HG02884 (cell line): ENCODE results near the gene FIBP.
A peak's percentile ranks its signal among the peaks of the same experiment; 100 is the strongest.

ENCODE experiments used
- ATAC-seq: cut with Tn5 transposase; IDR thresholded peaks from one replicate; pipeline ENCODE4 v1.9.1; 2021; ENCODE audit warnings: mild to moderate bottlenecking, moderate library complexity; ENCODE audit not compliant: unreplicated experiment

The FIBP gene

DNA sequence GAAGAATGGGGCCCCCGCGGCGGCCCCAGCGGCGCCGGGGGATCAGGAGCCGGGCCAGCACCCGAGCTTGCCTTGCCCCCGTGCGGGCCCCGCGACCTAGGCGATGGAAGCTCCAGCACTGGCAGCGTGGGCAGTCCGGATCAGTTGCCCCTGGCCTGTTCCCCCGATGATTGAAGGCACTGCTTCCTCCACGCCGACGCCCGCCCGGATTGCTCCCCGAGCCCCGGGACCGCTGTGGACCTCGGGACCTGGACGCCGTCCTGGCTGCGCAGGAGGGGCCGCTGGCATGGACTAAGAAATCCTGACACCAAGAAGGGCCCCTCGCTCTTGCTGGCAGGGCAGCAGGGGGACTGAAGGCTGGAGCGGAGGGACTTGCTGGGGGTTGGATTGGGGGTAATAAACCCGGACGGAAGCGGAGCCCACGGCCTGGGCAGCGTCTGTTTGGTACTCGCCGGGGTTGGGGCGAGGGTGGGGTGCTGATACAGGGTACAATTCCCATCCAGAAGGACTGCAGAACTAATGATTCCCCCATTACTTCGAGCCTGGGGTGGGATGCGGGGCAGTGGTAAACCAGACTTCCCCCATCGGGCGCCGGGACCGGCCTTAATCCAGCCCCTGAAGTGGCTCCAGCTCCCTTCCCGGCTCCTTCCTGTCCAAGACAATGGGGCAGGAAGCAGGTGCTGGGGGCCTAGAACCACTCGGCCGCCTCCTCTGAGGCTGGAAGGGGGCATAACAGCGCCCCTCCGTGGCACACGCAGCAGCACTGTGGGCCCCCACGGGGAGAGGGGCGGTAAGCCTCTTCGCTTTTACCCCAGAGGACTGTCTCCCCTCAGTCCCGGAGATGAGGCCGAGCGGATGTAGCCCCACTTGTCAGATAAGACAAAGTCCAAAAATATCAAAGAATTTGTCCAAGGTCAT lies 3.2 kb upstream of the FIBP start:
- ATAC-seq: no peak

DNA sequence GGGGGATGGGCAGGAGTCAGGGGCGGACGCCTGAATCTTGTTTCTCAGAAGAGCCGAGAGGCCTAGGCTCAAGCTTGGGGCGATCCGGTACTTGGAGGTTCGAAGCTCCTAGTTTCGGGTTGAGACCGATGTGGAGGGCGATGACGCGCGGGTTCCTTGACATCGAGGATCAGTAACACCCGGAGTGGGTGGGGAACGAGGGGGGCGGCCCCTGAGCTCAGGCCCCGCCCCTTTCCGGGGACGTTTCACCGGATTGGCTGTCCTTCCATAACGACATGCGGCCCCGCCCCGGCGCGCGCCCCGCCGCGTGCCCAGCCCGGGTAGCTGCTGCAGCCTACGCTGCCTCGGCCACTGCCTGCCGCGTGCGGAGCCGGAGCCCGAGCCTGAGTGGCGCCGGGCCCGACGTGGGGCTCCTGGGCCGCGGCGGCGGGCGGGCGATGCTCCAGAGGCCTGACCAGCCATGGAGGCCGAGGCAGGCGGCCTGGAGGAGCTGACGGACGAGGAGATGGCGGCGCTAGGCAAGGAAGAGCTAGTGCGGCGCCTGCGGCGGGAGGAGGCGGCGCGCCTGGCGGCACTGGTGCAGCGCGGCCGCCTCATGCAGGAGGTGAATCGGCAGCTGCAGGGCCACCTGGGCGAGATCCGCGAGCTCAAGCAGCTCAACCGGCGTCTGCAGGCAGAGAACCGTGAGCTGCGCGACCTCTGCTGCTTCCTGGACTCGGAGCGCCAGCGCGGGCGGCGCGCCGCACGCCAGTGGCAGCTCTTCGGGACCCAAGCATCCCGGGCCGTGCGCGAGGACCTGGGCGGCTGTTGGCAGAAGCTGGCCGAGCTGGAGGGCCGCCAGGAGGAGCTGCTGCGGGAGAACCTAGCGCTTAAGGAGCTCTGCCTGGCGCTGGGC lies 2.3 kb upstream of the FIBP start, which contains the start of gene CCDC85B:
Gene CCDC85B (plus strand): TSS at position 350 of the 895 bp plus-strand sequence. CDS start 111 bp downstream, at position 461.
- peak; percentile 46 for ATAC-seq

DNA sequence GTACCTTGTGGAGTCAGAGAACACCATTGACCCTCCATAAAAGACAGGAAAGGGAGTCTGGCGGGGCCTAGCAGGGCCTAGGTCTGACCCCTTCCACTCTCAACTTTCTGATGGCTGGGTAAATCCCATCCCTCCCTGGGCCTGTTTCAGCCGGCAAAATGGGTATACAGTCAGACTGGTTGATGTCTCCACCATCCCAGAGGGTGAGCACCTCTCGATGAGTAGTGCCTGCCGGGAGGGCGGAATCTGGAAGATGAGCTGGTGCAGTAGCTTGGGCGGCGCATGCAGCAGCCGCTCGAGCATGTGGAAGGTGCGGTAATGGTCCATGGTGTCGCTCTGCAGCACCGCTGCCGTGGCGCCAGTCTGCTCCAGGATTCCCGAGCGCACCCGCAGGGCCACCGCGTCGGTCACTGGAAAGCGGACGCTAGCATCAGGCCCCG lies 528 bp downstream of the FIBP start:
- ATAC-seq: no peak

DNA sequence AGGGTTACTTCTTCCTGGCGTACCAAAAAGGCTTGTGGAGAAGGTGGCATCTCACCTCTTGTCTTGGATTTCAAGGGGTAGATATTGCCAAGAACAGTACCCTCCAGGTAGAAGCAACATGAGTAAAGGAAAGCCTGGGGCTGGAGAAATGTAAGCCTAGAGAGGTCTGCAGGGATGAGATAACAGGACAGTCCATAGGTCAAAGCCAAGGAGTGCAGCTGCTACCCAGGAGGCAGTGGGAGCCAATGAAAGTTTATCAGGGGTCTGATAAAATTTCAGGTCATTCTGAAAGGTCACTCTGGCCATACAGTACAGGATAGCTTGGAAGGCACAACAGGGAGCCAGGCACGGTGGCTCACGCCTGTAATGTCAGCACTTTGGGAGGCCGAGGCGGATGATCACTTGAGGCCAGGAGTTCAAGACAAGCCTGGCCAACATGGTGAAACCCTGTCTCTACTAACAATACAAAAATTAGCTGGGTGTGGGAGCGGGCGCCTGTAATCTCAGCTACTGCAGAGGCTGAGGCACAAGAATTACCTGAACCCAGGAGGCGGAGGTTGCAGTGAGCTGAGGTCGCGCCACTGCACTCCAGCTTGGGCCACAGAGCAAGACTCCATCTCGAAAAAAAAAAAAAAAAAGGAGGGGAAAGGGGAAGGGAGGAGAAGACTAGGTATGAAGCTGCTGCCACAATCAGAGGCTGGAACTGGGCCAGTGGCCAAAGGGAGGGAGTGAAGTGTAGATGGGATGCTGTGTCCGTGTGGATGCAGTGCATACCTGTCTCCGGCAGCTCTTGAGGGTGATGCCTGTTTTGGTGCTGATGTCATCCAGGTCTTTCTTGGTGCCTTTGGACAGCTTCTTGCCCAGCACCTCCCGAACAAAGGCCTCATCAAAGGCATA lies 1.2 kb downstream of the FIBP start:
- ATAC-seq: no peak

DNA sequence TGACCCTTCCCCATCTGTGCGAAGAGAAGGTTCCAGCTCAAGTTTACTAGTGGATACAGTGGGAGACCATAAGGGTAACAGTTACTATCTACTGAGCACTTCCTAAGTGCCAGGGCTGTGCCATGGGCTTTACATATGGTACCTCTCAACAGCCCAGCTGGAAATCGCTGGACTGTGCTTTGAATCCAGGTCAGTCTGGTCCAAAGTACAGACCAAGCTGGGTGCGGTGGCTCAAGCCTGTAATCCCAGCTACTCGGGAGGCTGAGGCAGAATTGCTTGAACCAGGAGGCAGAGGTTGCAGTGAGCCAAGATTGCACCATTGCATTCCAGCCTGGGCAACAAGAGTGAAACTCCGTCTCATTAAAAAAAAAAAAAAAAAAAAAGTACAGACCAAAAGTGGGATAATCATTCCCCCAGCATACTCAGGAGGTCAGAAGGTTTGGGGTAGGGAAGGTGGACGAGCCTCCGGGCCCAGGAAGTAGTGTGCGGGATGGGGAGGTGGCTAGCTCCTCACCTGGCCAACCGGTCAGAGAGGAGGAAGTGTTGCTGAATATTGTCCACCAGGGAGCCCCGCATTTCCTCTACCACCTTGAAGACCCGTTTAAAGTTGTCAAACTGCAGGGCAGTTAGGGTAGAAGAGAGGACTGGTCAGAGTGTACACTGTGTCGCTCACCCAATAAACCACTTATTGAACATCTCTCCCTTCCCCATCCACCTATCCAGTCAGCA lies 2.3 kb downstream of the FIBP start:
- ATAC-seq: no peak

DNA sequence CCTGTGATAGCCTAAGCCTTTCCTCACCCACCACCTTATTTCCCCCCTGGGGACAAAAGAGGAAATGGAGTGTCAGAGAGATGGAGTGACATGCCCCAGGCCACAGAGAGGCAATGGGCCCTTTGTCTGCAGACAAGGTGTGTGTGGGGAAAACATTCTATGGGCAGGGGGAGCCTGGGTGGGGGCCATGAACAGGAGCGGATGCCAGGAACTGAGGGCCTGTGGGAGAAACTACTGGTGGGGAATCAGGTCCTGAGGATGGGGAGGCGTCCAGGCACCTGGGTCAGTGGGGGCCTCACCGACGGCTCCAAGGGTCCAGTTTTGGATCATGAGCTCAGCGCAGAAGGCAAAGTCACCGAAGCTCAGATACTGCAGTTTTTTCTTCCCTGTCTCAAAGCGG lies 3.0 kb downstream of the FIBP start:
- ATAC-seq: no peak

DNA sequence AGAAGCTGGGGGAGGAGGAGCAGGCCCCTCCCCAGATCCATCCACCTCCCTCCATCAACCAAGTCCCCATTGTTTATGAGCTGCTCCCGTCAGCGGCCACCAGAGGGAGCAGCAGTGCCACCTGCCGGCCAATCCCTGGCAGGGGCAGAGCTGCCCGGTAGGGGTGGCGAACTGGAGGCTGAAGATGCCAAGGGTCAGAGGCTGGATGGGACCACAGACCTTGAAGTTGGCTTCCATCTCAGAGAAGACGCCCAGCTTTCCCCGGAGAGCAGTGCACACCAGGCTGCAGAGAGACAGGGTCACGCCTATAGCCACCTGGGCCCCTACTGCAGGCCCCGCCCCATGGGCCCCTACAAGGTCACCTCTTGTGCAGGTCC lies 3.6 kb downstream of the FIBP start:
- ATAC-seq: no peak

DNA sequence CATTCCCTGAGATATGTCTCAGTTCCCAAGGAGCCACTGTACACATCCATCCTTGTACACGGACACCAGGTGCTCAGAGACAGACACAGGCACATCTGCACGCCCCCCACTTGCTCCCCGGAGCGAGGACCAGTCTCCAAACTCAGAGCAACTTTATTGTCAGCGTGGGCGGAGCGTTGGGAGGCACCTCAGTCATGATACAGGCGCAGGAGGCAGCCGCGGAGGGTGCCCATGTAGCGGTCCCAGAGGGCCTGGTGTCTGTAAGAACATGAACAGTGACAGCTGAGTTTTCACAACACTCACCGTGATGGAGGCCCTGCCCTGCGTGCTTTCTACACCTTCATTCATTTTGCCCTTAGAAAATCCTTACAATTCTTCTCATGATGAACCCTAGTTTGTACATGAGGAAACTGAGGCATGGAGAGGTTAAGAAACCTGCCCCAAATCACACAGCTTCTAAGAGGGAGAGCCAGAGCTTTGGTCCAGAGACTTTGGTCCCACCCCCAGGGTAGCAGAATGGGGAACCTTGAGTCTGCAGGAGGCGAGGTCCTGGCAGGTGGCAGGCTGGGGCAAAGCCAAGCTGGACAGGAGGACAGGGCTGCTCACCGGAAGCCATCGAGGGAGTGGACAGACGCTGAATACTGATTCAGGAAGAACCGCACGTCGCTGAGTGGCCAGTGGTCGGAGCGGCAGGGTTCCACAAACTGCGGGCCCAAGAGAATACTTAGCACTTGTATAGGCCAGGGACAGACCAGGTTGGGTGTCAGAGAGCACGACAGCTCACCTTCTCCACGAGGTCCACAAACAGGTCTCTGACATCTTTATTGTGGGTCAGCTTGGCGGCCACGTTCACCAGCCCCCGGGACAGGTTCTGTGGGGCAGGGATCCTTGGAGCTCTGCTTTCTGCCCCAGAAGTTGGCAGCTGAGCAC lies 4.2 kb downstream of the FIBP start:
- ATAC-seq: no peak

DNA sequence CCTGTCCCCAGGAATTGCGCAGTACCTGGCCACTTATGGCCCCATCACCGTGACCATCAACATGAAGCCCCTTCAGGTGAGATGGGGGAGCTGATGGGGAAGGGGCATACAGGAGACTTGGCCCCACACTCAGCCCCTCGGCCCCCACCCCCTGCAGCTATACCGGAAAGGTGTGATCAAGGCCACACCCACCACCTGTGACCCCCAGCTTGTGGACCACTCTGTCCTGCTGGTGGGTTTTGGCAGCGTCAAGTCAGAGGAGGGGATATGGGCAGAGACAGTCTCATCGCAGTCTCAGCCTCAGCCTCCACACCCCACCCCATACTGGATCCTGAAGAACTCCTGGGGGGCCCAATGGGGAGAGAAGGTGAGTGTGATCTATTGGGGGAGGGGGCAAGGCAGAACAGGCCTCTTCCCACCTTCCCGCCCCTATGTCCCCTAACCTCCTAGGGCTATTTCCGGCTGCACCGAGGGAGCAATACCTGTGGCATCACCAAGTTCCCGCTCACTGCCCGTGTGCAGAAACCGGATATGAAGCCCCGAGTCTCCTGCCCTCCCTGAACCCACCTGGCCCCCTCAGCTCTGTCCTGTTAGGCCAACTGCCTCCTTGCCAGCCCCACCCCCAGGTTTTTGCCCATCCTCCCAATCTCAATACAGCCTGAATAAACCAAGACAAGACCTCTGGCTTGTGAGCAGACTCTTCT lies 5.1 kb downstream of the FIBP start:
- no peak for ATAC-seq

DNA sequence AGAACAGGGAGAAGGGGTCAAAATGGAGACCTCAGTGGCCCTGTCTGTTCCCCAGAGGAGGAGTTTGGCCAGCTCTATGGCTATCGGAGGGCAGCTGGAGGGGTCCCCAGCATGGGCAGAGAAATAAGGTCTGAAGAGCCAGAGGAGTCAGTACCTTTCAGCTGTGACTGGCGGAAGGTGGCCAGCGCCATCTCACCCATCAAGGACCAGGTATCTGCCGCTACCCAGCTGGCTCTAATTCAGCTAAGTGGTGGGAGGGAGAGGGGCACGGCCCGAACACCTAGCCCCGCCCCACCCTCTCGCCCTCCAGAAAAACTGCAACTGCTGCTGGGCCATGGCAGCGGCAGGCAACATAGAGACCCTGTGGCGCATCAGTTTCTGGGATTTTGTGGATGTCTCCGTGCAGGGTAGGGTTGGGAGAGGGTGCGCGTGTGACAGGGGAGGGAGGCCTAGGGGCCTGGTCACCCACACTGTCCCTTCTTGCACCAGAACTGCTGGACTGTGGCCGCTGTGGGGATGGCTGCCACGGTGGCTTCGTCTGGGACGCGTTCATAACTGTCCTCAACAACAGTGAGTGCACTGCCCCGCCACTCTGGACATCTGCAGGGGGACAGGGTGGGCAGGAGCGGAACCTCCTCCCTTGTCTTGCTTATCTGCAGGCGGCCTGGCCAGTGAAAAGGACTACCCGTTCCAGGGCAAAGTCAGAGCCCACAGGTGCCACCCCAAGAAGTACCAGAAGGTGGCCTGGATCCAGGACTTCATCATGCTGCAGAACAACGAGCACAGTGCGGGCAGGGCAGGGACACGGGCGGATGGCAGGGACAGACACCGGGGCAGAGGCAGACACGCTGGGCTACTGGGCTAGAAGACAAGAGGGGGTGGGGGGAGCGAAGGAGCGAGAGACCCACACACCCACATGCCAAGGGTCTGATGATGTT lies 5.9 kb downstream of the FIBP start:
- no peak for ATAC-seq

DNA sequence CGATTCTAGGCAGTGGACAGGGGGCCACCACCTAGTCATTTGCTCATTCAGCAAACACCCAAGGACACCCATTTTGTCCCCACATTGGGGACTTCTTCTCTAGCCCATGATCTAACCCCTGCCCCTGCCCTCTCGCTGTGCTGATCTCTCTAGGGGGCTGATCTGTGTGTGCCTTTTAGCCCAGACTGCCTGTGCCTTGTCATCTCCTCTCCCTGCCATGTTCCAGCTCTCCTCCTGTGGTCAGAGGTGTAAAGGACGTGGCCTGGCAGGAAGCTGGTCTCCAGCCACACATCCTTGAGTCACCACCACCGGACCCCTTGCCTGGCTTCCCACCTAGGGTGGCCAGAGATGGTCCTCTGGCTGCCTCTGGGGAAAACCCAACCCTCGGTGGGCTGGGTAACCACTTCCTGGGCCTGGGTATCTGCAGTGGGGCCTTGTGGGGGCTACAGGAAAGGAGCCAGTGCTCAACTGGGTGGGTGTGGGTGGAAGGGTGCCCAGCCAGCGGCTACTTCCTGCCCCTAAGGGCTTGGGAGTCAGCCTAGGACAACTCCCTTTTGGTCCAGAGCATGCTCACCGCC lies 7.3 kb downstream of the FIBP start:
- ATAC-seq: no peak

DNA sequence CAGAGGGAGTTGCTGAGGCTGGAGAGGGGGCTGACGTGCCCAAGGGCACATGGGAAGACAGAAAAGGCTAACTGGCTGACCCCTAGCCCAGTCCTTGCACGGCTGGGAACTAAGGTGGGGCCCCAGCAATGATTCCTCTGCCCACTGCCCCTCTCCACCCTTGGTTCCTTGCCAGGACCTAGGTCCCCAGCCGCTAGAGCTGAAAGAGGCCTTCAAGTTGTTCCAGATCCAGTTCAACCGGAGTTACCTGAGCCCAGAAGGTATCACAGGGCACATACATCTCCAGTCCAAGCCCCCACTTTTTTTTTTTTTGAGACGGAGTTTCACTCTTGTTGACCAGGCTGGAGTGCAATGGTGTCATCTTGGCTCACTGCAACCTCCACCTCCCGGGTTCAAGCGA lies 8.2 kb downstream of the FIBP start:
- no peak for ATAC-seq

DNA sequence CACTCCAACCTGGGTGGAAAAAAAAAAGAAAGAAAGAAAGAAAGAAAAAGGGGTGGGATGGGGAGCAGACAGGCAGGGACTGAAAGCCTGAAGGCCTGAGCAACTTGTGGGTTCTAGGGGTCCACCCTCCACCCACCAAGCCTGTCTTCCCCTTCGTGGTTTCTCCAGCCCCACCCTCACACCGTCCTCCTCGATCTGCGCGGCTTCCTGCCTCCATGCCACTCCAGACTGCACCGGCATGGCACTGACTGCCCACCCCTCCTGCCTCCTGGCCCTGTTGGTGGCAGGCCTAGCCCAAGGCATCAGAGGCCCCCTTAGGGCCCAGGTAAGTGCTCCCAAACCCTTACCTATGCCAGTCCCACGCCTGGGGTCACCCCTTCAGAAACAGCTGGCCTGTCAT lies 8.7 kb downstream of the FIBP start, which contains the start of gene CTSW:
Gene CTSW (plus strand): TSS at position 221 of the 400 bp plus-strand sequence. CDS start 18 bp downstream, at position 239.
- no peak for ATAC-seq

DNA sequence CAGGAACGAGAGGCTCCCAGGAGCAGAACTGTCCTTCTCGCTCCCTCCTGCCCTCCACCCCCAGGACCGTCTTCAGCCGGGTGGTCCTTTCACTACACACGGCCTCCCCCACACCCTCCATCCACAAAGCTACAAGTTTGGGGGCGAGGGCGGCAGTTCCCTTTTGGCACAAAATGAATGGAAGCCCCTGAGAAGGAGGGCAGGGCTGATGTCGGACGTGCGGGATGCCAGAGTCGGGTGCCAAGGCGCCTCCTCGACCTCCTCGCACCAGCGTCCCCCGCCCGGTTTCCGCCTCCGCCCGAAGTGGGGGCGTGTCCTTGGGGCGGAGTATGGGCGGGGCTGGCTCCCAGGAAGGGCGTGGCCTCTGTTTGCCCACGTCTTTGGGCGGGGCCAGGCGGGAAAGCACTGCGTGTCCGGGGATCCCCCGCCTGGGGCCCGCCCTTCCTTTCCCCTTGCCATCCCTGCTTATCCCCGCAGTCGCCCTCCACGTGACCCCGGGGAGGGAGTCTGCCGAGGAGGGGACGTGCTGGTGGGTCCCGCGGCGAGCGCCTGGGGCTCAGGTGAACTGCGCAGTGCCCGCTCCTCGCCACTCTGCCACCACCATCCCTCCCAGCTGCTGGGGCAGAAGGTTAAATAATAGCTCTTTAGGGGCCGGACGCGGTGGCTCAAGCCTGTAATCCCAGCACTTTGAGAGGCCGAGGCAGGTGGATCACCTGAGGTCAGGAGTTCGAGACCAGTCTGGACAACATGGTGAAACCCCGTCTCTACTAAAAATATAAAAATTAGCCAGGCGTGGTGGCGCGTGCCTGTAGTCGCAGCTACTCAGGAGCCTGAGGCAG lies 14.7 kb downstream of the FIBP start:
- no peak for ATAC-seq

DNA sequence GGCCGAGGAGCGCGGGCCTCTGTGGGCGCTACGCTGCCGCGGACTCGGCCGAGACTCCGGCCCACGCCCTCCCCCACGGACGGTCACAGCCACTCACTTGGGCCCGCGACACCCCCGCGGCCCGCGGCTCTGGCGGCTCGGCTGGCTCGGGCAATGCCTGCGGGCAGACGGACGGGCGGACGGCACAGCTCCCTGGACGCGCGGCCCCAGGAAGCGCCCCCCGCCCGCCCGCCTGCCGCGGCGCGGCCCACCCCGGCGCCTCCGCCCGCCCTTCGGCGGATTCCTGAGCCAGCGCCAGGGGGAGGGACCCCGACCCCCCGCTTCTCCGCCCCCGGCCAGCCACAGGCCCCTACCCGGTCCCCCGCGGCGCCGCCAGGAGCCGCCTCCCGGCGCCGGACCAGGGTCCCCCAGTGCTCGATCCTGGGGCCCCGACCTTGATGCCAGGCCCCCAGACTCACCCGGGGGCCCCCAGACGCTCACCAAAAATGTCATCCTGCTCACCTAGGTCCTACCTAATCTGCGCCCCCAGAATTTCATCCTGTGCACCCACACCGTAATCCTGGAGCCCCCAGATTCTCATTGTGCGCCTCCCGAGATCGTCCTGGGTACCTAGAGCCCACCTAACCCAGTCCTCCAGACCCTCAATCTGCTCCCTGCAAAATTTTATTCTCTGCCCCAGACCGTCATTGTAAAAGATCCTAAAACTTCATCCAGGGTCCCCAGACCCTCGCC lies 15.5 kb downstream of the FIBP start, which contains the start of gene EFEMP2:
Gene EFEMP2 (minus strand): TSS at position 215 of the 732 bp plus-strand sequence. CDS start 446 bp downstream, outside the sequence.
- no peak for ATAC-seq
